Neutrophil (primary cell): ENCODE data around the gene RBM33.

Experiments
- H3K27ac ChIP-seq: fragments of 200-600 bp; sonication (generic); 2 replicates; pipeline ENCODE4 v1.5.1; 2016; ENCODE audit warnings: mild to moderate bottlenecking, moderate library complexity
- H3K27me3 ChIP-seq: fragments of 200-600 bp; sonication (generic); 2 replicates; pipeline ENCODE4 v1.6.0; 2016; ENCODE audit warnings: mild to moderate bottlenecking
- H3K36me3 ChIP-seq: fragments of 200-600 bp; sonication (generic); 2 replicates; pipeline ENCODE4 v1.5.1; 2017
- H3K4me1 ChIP-seq, 2 experiments: fragments of 200-600 bp in 1 of 2; sonication (generic) in 1 of 2; 1 replicate in 1 of 2; 2 replicates in 1 of 2; pipeline versions ENCODE4 v1.5.1 to v1.6.1; 2013 to 2016; ENCODE audit warnings: low read depth in 1 of 2, low read length in 1 of 2, mild to moderate bottlenecking in 1 of 2, moderate library complexity in 1 of 2; ENCODE audit not compliant: control insufficient read depth in 1 of 2, insufficient read depth in 1 of 2
- H3K4me3 ChIP-seq, 2 experiments: fragments of 200-600 bp in 1 of 2; sonication (generic) in 1 of 2; 1 replicate in 1 of 2; 2 replicates in 1 of 2; pipeline ENCODE4 v1.5.1; 2013 to 2016; ENCODE audit warnings: low read depth in 1 of 2, low read length in 1 of 2, mild to moderate bottlenecking in 1 of 2, moderate library complexity in 1 of 2
- H3K9me3 ChIP-seq: fragments of 200-600 bp; sonication (generic); 2 replicates; pipeline ENCODE4 v1.5.1; 2016
- TF ChIP-seq, protein P1 (sequence below): fragments of 200-600 bp; sonication (generic); IDR thresholded peaks from 2 replicates; pipeline ENCODE4 v1.5.1; 2016; ENCODE audit warnings: antibody characterized with exemption

Gene RBM33

GRCh38 chr7:155752756-155753445 is 108.4 kb downstream of the RBM33 start:
- H3K4me3 ChIP-seq = no peak overlapping the region
- no peaks in the 10 kb centered on the region for H3K27me3 ChIP-seq
- H3K4me1 ChIP-seq = peaks cover 26 to 29% of the 10 kb centered on the region in 2 experiments
- H3K9me3 ChIP-seq = no peaks in the 10 kb centered on the region
- TF ChIP-seq, protein P1, sequence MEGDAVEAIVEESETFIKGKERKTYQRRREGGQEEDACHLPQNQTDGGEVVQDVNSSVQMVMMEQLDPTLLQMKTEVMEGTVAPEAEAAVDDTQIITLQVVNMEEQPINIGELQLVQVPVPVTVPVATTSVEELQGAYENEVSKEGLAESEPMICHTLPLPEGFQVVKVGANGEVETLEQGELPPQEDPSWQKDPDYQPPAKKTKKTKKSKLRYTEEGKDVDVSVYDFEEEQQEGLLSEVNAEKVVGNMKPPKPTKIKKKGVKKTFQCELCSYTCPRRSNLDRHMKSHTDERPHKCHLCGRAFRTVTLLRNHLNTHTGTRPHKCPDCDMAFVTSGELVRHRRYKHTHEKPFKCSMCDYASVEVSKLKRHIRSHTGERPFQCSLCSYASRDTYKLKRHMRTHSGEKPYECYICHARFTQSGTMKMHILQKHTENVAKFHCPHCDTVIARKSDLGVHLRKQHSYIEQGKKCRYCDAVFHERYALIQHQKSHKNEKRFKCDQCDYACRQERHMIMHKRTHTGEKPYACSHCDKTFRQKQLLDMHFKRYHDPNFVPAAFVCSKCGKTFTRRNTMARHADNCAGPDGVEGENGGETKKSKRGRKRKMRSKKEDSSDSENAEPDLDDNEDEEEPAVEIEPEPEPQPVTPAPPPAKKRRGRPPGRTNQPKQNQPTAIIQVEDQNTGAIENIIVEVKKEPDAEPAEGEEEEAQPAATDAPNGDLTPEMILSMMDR = no peak
- H3K36me3 ChIP-seq = peaks cover 17% of the 10 kb centered on the region
- no peak overlapping the region for H3K27ac ChIP-seq

DNA sequence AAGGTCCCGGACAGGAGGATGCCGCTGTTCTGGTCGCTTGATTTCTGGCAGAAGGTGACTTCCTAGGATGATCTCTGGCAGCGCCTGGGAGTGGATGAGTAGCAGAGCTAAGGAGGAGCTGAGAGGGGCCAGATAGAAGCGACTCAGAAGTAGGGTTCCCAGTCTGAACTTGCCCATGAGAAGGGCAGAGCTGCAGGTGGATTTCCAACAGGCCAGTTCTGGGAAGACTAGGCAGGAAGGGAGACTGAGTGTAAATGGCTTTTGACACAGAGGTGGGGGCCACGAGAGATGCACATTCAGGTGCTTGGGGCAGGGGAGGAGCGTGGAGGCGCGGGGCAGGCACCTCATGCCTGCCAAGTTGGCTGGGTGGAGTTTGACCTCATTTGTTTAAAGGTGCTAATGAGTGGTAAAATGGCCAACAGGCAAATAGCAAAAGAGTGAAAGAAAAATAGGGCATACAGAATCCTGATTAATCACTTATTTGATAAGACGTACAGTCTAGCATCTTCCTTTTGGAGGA is 109.0 kb downstream of the RBM33 start:
- no peak overlapping the region for H3K4me3 ChIP-seq

DNA sequence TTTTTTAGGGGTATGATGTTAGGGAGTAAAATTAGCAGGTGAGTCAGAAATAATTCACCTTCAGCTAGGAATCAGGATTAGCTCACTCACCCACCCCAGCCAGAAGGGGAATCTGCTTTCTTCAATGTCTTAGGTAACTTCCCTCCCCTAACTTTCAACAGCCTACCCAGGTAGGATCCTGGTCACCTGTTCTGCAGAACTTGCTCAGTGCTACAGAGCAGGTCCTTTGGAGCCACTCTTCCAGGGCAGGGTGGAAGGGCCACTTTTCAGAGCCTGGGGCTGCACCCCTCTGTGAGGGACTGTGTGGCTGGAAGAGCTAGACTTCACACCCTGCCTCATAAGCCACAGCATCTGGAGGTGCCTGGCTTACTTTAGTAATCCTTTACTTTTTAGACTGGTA is 109.7 kb downstream of the RBM33 start:
- H3K4me1 ChIP-seq = peaks cover 20 to 23% of the 10 kb centered on the region in 2 experiments
- TF ChIP-seq, protein P1 = no peak
- peak overlapping the region; percentile 16 for H3K27ac ChIP-seq
- no peaks in the 10 kb centered on the region for H3K27me3 ChIP-seq
- no peak overlapping the region for H3K4me3 ChIP-seq
- H3K9me3 ChIP-seq = no peaks in the 10 kb centered on the region
- peaks cover 22% of the 10 kb centered on the region for H3K36me3 ChIP-seq

More for the DNA sequence above, 109.0 kb downstream of the RBM33 start:
- TF ChIP-seq, protein P1 = no peak
- H3K27me3 ChIP-seq = no peaks in the 10 kb centered on the region
- H3K27ac ChIP-seq = no peak overlapping the region
- H3K4me1 ChIP-seq = peaks cover 26 to 29% of the 10 kb centered on the region in 2 experiments
- no peaks in the 10 kb centered on the region for H3K9me3 ChIP-seq
- peaks cover 17% of the 10 kb centered on the region for H3K36me3 ChIP-seq

DNA sequence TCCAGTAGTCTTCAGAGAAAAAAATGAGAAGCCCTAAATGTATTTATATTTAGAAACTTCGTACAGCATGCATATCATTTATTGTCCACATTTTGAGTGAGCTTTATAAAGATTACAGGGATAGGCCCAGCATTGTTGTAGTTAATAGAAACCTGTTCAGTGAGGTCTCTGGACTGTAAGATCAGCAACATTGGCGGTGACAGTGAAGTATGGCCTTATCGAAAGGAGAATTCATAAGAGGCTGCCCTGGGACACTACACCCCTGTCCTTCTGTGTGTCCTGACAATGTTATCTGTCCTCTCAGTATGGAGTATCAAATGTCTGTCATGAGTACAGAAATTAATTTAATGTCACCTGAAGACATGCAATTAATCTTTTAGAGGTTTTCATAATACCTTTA is 110.6 kb downstream of the RBM33 start:
- H3K9me3 ChIP-seq = no peaks in the 10 kb centered on the region
- no peaks in the 10 kb centered on the region for H3K27me3 ChIP-seq
- peaks cover 22% of the 10 kb centered on the region for H3K36me3 ChIP-seq
- H3K27ac ChIP-seq = no peak overlapping the region
- no peak overlapping the region for H3K4me3 ChIP-seq
- H3K4me1 ChIP-seq = peaks cover 20 to 23% of the 10 kb centered on the region in 2 experiments
- TF ChIP-seq, protein P1 = no peak

GRCh38 chr7:155756322-155756721 is 111.9 kb downstream of the RBM33 start:
- H3K27me3 ChIP-seq = no peaks in the 10 kb centered on the region
- no peaks in the 10 kb centered on the region for H3K9me3 ChIP-seq
- H3K4me1 ChIP-seq = peaks cover 26 to 29% of the 10 kb centered on the region in 2 experiments
- no peak overlapping the region for H3K4me3 ChIP-seq
- H3K36me3 ChIP-seq = peaks cover 25% of the 10 kb centered on the region
- H3K27ac ChIP-seq = no peak overlapping the region
- TF ChIP-seq, protein P1 = no peak
